SK-N-SH treated with all-trans-retinoic acid at 6 μM for 48 hours (cell line): ENCODE measurements around the gene CEPT1.

Experiments used
- ATAC-seq: fragments of 200-7000 bp; cut with Tn5 transposase; 3 replicates; pipeline ENCODE4 v1.9.1; 2020; ENCODE audit warnings: mild to moderate bottlenecking, moderate library complexity
- BACH2 ChIP-seq: fragments of 250-450 bp; sonication (Bioruptor Pico); IDR thresholded peaks from 2 replicates; pipeline ENCODE4 v1.9.0; 2021; ENCODE audit warnings: mild to moderate bottlenecking, borderline replicate concordance
- CREB5 ChIP-seq: fragments of 250-450 bp; sonication (Bioruptor Pico); IDR thresholded peaks from 2 replicates; pipeline ENCODE4 v1.5.1; 2020; ENCODE audit warnings: low read depth, mild to moderate bottlenecking, moderate library complexity
- CSRNP3 ChIP-seq: fragments of 250-450 bp; sonication (Bioruptor Pico); IDR thresholded peaks from 2 replicates; pipeline ENCODE4 v1.5.1; 2021; ENCODE audit warnings: mild to moderate bottlenecking, moderate library complexity
- ESRRG ChIP-seq: fragments of 250-450 bp; sonication (Bioruptor Pico); IDR thresholded peaks from 2 replicates; pipeline ENCODE4 v1.6.1; 2021; ENCODE audit warnings: mild to moderate bottlenecking
- GLIS3 ChIP-seq: fragments of 250-450 bp; sonication (Bioruptor Pico); IDR thresholded peaks from 2 replicates; pipeline ENCODE4 v1.5.0; 2020; ENCODE audit warnings: mild to moderate bottlenecking, moderate library complexity
- ISL1 ChIP-seq: fragments of 250-450 bp; sonication (Bioruptor Pico); IDR thresholded peaks from 2 replicates; pipeline ENCODE4 v2.1.2; 2022; ENCODE audit warnings: mild to moderate bottlenecking, moderate library complexity
- OSR1 ChIP-seq: fragments of 250-450 bp; sonication (Bioruptor Pico); IDR thresholded peaks from 2 replicates; pipeline ENCODE4 v1.8.0; 2022; ENCODE audit warnings: moderate library complexity, mild to moderate bottlenecking, inconsistent platforms
- PATZ1 ChIP-seq: fragments of 250-450 bp; sonication (Bioruptor Pico); IDR thresholded peaks from 2 replicates; pipeline ENCODE4 v1.8.0; 2020; ENCODE audit warnings: mild to moderate bottlenecking, moderate library complexity, borderline replicate concordance
- POU6F1 ChIP-seq: fragments of 250-450 bp; sonication (Bioruptor Pico); IDR thresholded peaks from 2 replicates; pipeline ENCODE4 v1.8.0; 2021; ENCODE audit warnings: low read depth, mild to moderate bottlenecking, moderate library complexity, borderline replicate concordance
- PPARA ChIP-seq: fragments of 250-450 bp; sonication (Bioruptor Pico); IDR thresholded peaks from 2 replicates; pipeline ENCODE4 v1.5.0; 2020; ENCODE audit warnings: mild to moderate bottlenecking, borderline replicate concordance
- RARB ChIP-seq: fragments of 250-450 bp; sonication (Bioruptor Pico); IDR thresholded peaks from 2 replicates; pipeline ENCODE4 v1.8.0; 2021; ENCODE audit warnings: mild to moderate bottlenecking, moderate library complexity
- TCF4 ChIP-seq: fragments of 250-450 bp; sonication (Bioruptor Pico); IDR thresholded peaks from 2 replicates; pipeline ENCODE4 v1.8.0; 2021; ENCODE audit warnings: mild to moderate bottlenecking, moderate library complexity, borderline replicate concordance
- TOX ChIP-seq: fragments of 250-450 bp; sonication (Bioruptor Pico); IDR thresholded peaks from 2 replicates; pipeline ENCODE4 v1.8.0; 2021; ENCODE audit warnings: mild to moderate bottlenecking, moderate library complexity, borderline replicate concordance
- TSHZ2 ChIP-seq: fragments of 250-450 bp; sonication (Bioruptor Pico); IDR thresholded peaks from 2 replicates; pipeline ENCODE4 v1.5.0; 2020; ENCODE audit warnings: mild to moderate bottlenecking, moderate library complexity
- ZC3H10 ChIP-seq: fragments of 250-450 bp; sonication (Bioruptor Pico); IDR thresholded peaks from 2 replicates; pipeline ENCODE4 v1.5.1; 2021; ENCODE audit warnings: mild to moderate bottlenecking, moderate library complexity
- ZFP3 ChIP-seq: fragments of 250-450 bp; sonication (Bioruptor Pico); IDR thresholded peaks from 2 replicates; pipeline ENCODE4 v1.5.0; 2020; ENCODE audit warnings: mild to moderate bottlenecking, moderate library complexity
- ZFP30 ChIP-seq: fragments of 450-650 bp; formaldehyde crosslinking; IDR thresholded peaks from 2 replicates; pipeline ENCODE4 v1.5.0; 2022; ENCODE audit warnings: mild to moderate bottlenecking, moderate library complexity
- ZNF70 ChIP-seq: fragments of 450-650 bp; formaldehyde crosslinking; IDR thresholded peaks from 2 replicates; pipeline ENCODE4 v1.5.0; 2020; ENCODE audit warnings: mild to moderate bottlenecking, moderate library complexity
- ZNF8 ChIP-seq: fragments of 450-650 bp; formaldehyde crosslinking; IDR thresholded peaks from 2 replicates; pipeline ENCODE4 v1.5.0; 2020; ENCODE audit warnings: mild to moderate bottlenecking, moderate library complexity

The CEPT1 gene

GRCh38 chr1:111202366-111202706 lies 62.3 kb downstream of the CEPT1 start:
- no peak for ATAC-seq
- no peak for TF ChIP-seq POU6F1 (CRISPR knock-in tag)

GRCh38 chr1:111202707-111203623 lies 62.9 kb downstream of the CEPT1 start:
- TF ChIP-seq PATZ1 (CRISPR knock-in tag) = no peak
- no peak for TF ChIP-seq ZFP30
- no peak for TF ChIP-seq TOX (CRISPR knock-in tag)
- TF ChIP-seq ESRRG (CRISPR knock-in tag) = no peak
- no peak for TF ChIP-seq ISL1 (CRISPR knock-in tag)
- no peak for TF ChIP-seq CREB5
- no peak for TF ChIP-seq OSR1 (CRISPR knock-in tag)
- no peak for TF ChIP-seq CSRNP3 (CRISPR knock-in tag)
- TF ChIP-seq BACH2 (CRISPR knock-in tag) = no peak
- no peak for TF ChIP-seq GLIS3
- TF ChIP-seq ZNF8 = no peak
- no peak for TF ChIP-seq PPARA (CRISPR knock-in tag)
- no peak for TF ChIP-seq POU6F1 (CRISPR knock-in tag)
- no peak for TF ChIP-seq ZFP3 (CRISPR knock-in tag)
- TF ChIP-seq TCF4 (CRISPR knock-in tag) = no peak
- no peak for ATAC-seq

GRCh38 chr1:111203681-111204200 lies 63.7 kb downstream of the CEPT1 start:
- peak; percentile 41 for ATAC-seq
- TF ChIP-seq PATZ1 (CRISPR knock-in tag) = no peak
- TF ChIP-seq PPARA (CRISPR knock-in tag) = no peak
- no peak for TF ChIP-seq ZNF8
- TF ChIP-seq TCF4 (CRISPR knock-in tag) = no peak
- no peak for TF ChIP-seq ZNF70
- TF ChIP-seq BACH2 (CRISPR knock-in tag) = no peak
- TF ChIP-seq TSHZ2 = no peak
- TF ChIP-seq CREB5 = no peak
- TF ChIP-seq ESRRG (CRISPR knock-in tag) = no peak
- TF ChIP-seq ISL1 (CRISPR knock-in tag) = no peak
- no peak for TF ChIP-seq RARB (CRISPR knock-in tag)
- TF ChIP-seq POU6F1 (CRISPR knock-in tag) = no peak
- TF ChIP-seq ZC3H10 (CRISPR knock-in tag) = no peak
- TF ChIP-seq TOX (CRISPR knock-in tag) = no peak
